Activated CD8-positive, alpha-beta T cell treated with anti-CD3 and anti-CD28 coated beads for 36 hours (primary cell): ENCODE measurements around the gene DDX54. TPM values are rescaled to one million over a fixed set of nuclear protein-coding genes. Genes with fewer than 3 reads are reported as not detected.
A peak's percentile ranks its signal among the peaks of the same experiment; 100 is the strongest.

Experiments used
- ATAC-seq: fragments of 200-7000 bp; cut with Tn5 transposase; one replicate; pipeline ENCODE4 v1.10.0; 2021; ENCODE audit warnings: mild to moderate bottlenecking, moderate library complexity
- CTCF ChIA-PET: fragments of 350-600 bp; sonication (Branson Sonifier 250); formaldehyde crosslinking; loops from one replicate; lab custom pipeline; 2021; ENCODE audit warnings: antibody characterized with exemption; lab: Charles Lee
- POLR2A ChIA-PET: fragments of 350-600 bp; sonication (Branson Sonifier 250); formaldehyde crosslinking; loops from one replicate; lab custom pipeline; 2021; ENCODE audit warnings: antibody characterized with exemption; lab: Charles Lee
- DNase-seq: peaks from one replicate; pipeline ENCODE4 v3.0.0-alpha.2; 2020
- H3K27ac Mint-ChIP-seq: one replicate; pipeline ENCODE4 v1.8.0; 2021; ENCODE audit warnings: mild to moderate bottlenecking, mixed read lengths
- H3K27me3 Mint-ChIP-seq: one replicate; pipeline ENCODE4 v1.8.0; 2021; ENCODE audit warnings: mixed read lengths
- H3K36me3 Mint-ChIP-seq: one replicate; pipeline ENCODE4 v1.8.0; 2021; ENCODE audit warnings: low read depth, mixed read lengths
- H3K4me1 Mint-ChIP-seq: one replicate; pipeline ENCODE4 v1.8.0; 2021; ENCODE audit warnings: low read depth, mixed read lengths
- H3K4me3 Mint-ChIP-seq: one replicate; pipeline ENCODE4 v1.8.0; 2021; ENCODE audit warnings: mild to moderate bottlenecking, moderate library complexity, mixed read lengths
- H3K9me3 Mint-ChIP-seq: one replicate; pipeline ENCODE4 v1.8.0; 2021; ENCODE audit warnings: mixed read lengths
- CTCF ChIP-seq: fragments of 200-600 bp; IDR thresholded peaks from one replicate; pipeline ENCODE4 v1.8.0; 2022; ENCODE audit warnings: antibody characterized with exemption, mild to moderate bottlenecking
- intact Hi-C: fragments of 100-400 bp; cut with micrococcal nuclease; formaldehyde crosslinking; loops from one replicate; pipeline ENCODE4 v1.10.0; 2022
- total RNA-seq, 2 experiments: library from RNA; stranded (reverse); gene quantifications; one replicate each; pipeline ENCODE4 v1.2.3, GENCODE V29; 2021

Gene DDX54
- total RNA-seq, 2 experiments from 2014 or later: 112 to 133 TPM

GRCh38 chr12:113174461-113175384 lies 10.6 kb downstream of the DDX54 start:
- Mint-ChIP-seq H3K27ac (no peak overlapping the region), H3K9me3 (no peaks in the 10 kb centered on the region), H3K4me1 (peaks cover 2% of the 10 kb centered on the region), H3K27me3 (no peaks in the 10 kb centered on the region), H3K36me3 (peaks cover 77% of the 10 kb centered on the region), H3K4me3 (no peak overlapping the region)
- CTCF ChIA-PET: interaction anchor here (0.6 to 10.2 kb wide), 31 partner anchors 10 to 212 kb away, joined by 3 to 77 read pairs (median 4); partner anchors contain the start of genes CFAP73, DDX54, RASAL1 and RITA1
- peak; percentile 95 for ATAC-seq
- DNase-seq: peak; percentile 87
- POLR2A ChIA-PET: interaction anchor here (0.6 to 2.7 kb wide), 7 partner anchors 9 to 86 kb away, joined by 3 to 9 read pairs (median 4); partner anchors contain the start of genes DDX54 and RITA1
- intact Hi-C loops: no loop called here
- TF ChIP-seq CTCF: peak; percentile 100

DNA sequence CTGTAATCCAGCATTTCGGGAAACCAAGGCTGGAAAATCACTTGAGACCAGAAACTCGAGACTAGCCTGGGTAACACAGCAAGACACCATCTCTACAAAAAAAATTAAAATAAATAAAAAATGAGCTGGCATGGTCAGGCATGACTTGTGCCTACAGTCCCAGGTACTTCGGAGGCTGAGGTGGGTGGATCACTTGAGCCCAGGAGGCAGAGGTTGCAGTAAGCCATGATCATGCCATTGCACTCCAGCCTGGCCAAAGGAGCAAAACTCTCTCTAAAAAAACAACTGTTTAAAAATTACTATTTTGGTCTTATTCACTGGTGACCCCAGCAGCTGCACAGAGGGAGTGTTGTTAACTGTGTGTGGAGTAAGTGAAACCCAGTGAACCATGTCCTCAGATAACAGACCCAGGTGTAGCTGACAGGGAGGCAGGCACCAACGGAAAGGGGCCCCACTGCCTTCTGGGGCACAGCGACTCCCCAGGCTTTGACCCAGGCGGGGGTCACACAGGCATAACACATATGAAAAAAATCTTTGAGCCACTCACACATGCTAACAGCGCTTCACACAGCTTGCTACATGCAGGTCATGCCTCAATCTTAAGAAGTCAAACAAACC lies 12.1 kb downstream of the DDX54 start:
- no peaks in the 10 kb centered on the region for H3K9me3 Mint-ChIP-seq
- CTCF ChIA-PET: interaction anchor here (0.8 to 10.2 kb wide), 15 partner anchors 10 to 184 kb away, joined by 3 to 77 read pairs (median 5); partner anchors contain the start of genes CFAP73, DDX54, RASAL1 and RITA1
- peaks cover 70% of the 10 kb centered on the region for H3K36me3 Mint-ChIP-seq
- no peak overlapping the region for H3K27ac Mint-ChIP-seq
- DNase-seq (no peak), ATAC-seq (no peak)
- POLR2A ChIA-PET: interaction anchor here (1.0 to 3.6 kb wide), 6 partner anchors 8 to 84 kb away, joined by 3 to 18 read pairs (median 6); partner anchors contain the start of genes DDX54 and RITA1
- H3K4me1 Mint-ChIP-seq: peaks cover 2% of the 10 kb centered on the region
- TF ChIP-seq CTCF: no peak
- intact Hi-C loops: no loop called here
- H3K4me3 Mint-ChIP-seq: no peak overlapping the region
- H3K27me3 Mint-ChIP-seq: no peaks in the 10 kb centered on the region

- Mint-ChIP-seq H3K36me3 (peaks cover 60% of the 10 kb centered on the region), H3K9me3 (no peaks in the 10 kb centered on the region), H3K27me3 (no peaks in the 10 kb centered on the region), H3K4me3 (no peak overlapping the region), H3K27ac (no peak overlapping the region), H3K4me1 (peaks cover 2% of the 10 kb centered on the region)
- ChIA-PET POLR2A (interaction anchor here (0.6 to 3.6 kb wide), 7 partner anchors 10 to 1206 kb away, joined by 3 to 18 read pairs (median 4); no protein-coding TSS in a partner anchor), CTCF (interaction anchor here (0.8 to 10.2 kb wide), 6 partner anchors 14 to 180 kb away, joined by 3 to 77 read pairs (median 24); partner anchors contain the start of genes DDX54 and RITA1)
- ATAC-seq: no peak
- intact Hi-C loops: no loop called here
- no peak for TF ChIP-seq CTCF
- DNase-seq: no peak
Measured at GRCh38 chr12:113172185-113172584, 13.1 kb downstream of the DDX54 start.

- ATAC-seq (no peak), DNase-seq (no peak)
- TF ChIP-seq CTCF: no peak
- intact Hi-C loops: no loop called here
- ChIA-PET CTCF (interaction anchor here (4.2 to 10.2 kb wide), 3 partner anchors 14 to 121 kb away, joined by 36 to 77 read pairs (median 65); partner anchors contain the start of genes DDX54 and RITA1), POLR2A (interaction anchor here (0.6 to 3.6 kb wide), 8 partner anchors 9 to 1205 kb away, joined by 3 to 18 read pairs (median 4); no protein-coding TSS in a partner anchor)
- no peaks in the 10 kb centered on the region for H3K9me3 Mint-ChIP-seq
- peaks cover 57% of the 10 kb centered on the region for H3K36me3 Mint-ChIP-seq
- H3K27me3 Mint-ChIP-seq: no peaks in the 10 kb centered on the region
- H3K4me3 Mint-ChIP-seq: no peak overlapping the region
- H3K4me1 Mint-ChIP-seq: peaks cover 2% of the 10 kb centered on the region
- H3K27ac Mint-ChIP-seq: no peak overlapping the region
Measured at GRCh38 chr12:113171543-113171942, 13.7 kb downstream of the DDX54 start.
